Right cardiac atrium (tissue), 5 donors: Measurements from ENCODE around the gene ATP6V0C. TPM values are rescaled to one million over a fixed set of nuclear protein-coding genes. Genes with fewer than 3 reads are reported as not detected.

Source experiments
- ATAC-seq, 2 donors: fragments of 200-7000 bp; cut with Tn5 transposase; one replicate each; pipeline versions ENCODE4 v1.8.0 to v1.9.1; 2020; ENCODE audit warnings: moderate library complexity in 2 of 2, mild to moderate bottlenecking in 1 of 2
- DNase-seq, 3 donors: peaks; one replicate each; pipeline ENCODE4 v3.0.0-alpha.2; 2020
- H3K27ac ChIP-seq: one replicate; pipeline ENCODE4 v1.5.1; 2013; ENCODE audit warnings: mild to moderate bottlenecking, low read length, control low read depth, moderate library complexity
- H3K27me3 ChIP-seq: one replicate; pipeline ENCODE4 v1.6.1; 2013; ENCODE audit not compliant: control insufficient read depth, insufficient read depth
- H3K4me1 ChIP-seq: one replicate; pipeline ENCODE4 v1.6.1; 2013; ENCODE audit warnings: low read length; ENCODE audit not compliant: control insufficient read depth, insufficient read depth
- H3K4me3 ChIP-seq: one replicate; pipeline ENCODE4 v1.5.1; 2013; ENCODE audit warnings: low read length, control low read depth
- H3K9me3 ChIP-seq: one replicate; pipeline ENCODE4 v1.6.1; 2013; ENCODE audit warnings: low read length; ENCODE audit not compliant: control insufficient read depth
- WGBS: extraction: QIAGEN DNeasy Blood & Tissue Kit; methylation state at CpG from one replicate; pipeline ENCODE4 v1.1.7; 2013; 5-methylcytosine and 5-hydroxymethylcytosine counted together
- intact Hi-C, 4 donors: fragments of 100-400 bp; cut with DNase I; formaldehyde crosslinking; loops; one replicate each; pipeline versions ENCODE4 v1.11.0 to v1.14.0; 2022 to 2023
- polyA plus RNA-seq: library from polyadenylated mRNA; stranded (reverse); fragments of 200-250 nt; gene quantifications from one replicate; pipeline ENCODE4 v1.2.3, GENCODE V29; 2013
- total RNA-seq, 4 donors: library from RNA; stranded (reverse); fragmentation: NEBNext Ultra II Directional; extraction: Animal tissue kit (Norgen Biotek cat#: 25700); gene quantifications; one replicate each; pipeline ENCODE4 v1.2.1, GENCODE V29; 2021
- donor health status: healthy with polysubstance abuse.
- donor health status: DM: no; HTN: yes; CAD: no.
- donor health status: DM: no; HTN: no; CAD: no.
- donor health status: DM: no; HTN: yes; CAD: no; lungs with severe emphysema.
- donor health status: DM: yes; HTN: yes; CAD: no.

The ATP6V0C gene
- total and polyA plus RNA-seq, 5 donors = 153 to 206 (median 179) TPM

- 88% methylated on average over 16 of the region's 16 CpGs for WGBS
- Histone ChIP-seq H3K9me3 (no peaks in the 10 kb centered on the region), H3K27ac (no peak overlapping the region), H3K4me1 (no peaks in the 10 kb centered on the region), H3K4me3 (no peak overlapping the region), H3K27me3 (no peaks in the 10 kb centered on the region)
- intact Hi-C loops = no loop called here
- peak in 2 of 3 donors; percentile 18 to 48 for DNase-seq
- ATAC-seq = no peak
These were observed 29.5 kb upstream of the ATP6V0C start for GRCh38 chr16:2483939-2484897.

GRCh38 chr16:2484898-2485508 lies 28.7 kb upstream of the ATP6V0C start:
- 85% methylated on average over 13 of the region's 13 CpGs for WGBS
- Histone ChIP-seq H3K4me1 (no peaks in the 10 kb centered on the region), H3K9me3 (no peaks in the 10 kb centered on the region), H3K27ac (no peak overlapping the region), H3K4me3 (no peak overlapping the region), H3K27me3 (no peaks in the 10 kb centered on the region)
- ATAC-seq (no peak), DNase-seq (peak in 2 of 3 donors; percentile 25 to 50)
- intact Hi-C loops = no loop called here

DNA sequence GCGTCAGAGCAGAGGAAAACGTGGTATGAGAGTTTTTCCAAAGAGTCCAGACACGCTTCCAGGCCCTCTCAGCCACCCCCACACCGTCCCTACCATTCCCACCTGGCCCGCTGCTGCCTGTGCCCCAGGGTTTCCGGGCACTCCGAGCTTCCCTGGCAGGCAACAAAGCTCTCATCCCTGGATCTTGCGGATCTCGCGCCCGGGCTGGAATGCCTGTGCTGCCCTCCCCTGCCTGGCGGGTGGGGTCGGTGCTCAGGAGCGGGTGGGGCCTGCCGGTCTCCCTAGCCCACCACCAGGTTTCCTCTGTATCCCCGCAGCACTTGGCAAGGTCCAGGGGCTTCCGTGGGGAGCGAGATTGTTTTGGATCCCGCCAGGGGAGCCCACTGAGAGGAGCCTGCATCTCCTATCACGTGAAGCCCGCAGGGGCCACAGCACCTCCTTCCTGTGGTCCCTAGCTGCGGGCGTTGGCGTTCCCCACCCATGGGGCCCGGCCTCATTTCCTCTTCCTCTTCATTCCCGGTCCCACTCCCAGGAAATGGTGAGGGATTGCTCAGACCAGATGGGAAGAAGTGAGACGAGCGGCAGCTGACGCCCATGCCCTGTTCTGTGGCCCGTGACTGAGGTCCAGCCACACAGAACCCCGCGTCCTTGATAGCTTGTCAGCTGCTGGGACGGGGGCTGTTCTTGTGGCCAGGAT lies 27.8 kb upstream of the ATP6V0C start:
- intact Hi-C loops = no loop called here
- WGBS = 70% methylated on average over 33 of the region's 33 CpGs
- peak in 1 of 2 donors; percentile 49 for ATAC-seq
- H3K9me3 ChIP-seq = no peaks in the 10 kb centered on the region
- peak in 2 of 3 donors; percentile 50 to 53 for DNase-seq
- no peak overlapping the region for H3K4me3 ChIP-seq
- no peaks in the 10 kb centered on the region for H3K27me3 ChIP-seq
- H3K27ac ChIP-seq = no peak overlapping the region
- no peaks in the 10 kb centered on the region for H3K4me1 ChIP-seq

GRCh38 chr16:2486645-2487516 lies 26.9 kb upstream of the ATP6V0C start:
- H3K9me3 ChIP-seq = no peaks in the 10 kb centered on the region
- intact Hi-C loops = no loop called here
- H3K4me1 ChIP-seq = no peaks in the 10 kb centered on the region
- no peaks in the 10 kb centered on the region for H3K27me3 ChIP-seq
- H3K4me3 ChIP-seq = no peak overlapping the region
- H3K27ac ChIP-seq = no peak overlapping the region
- DNase-seq (peak in 2 of 3 donors; percentile 78 to 82), ATAC-seq (peak; percentile 46 to 48)
- WGBS = 66% methylated on average over 29 of the region's 29 CpGs

GRCh38 chr16:2487517-2487842 lies 26.3 kb upstream of the ATP6V0C start:
- intact Hi-C loops = no loop called here
- no peak for ATAC-seq
- 76% methylated on average over 8 of the region's 8 CpGs for WGBS
- no peaks in the 10 kb centered on the region for H3K27me3 ChIP-seq
- H3K9me3 ChIP-seq = no peaks in the 10 kb centered on the region
- peak in 1 of 3 donors; percentile 23 for DNase-seq
- H3K4me1 ChIP-seq = no peaks in the 10 kb centered on the region
- no peak overlapping the region for H3K4me3 ChIP-seq
- no peak overlapping the region for H3K27ac ChIP-seq

DNA sequence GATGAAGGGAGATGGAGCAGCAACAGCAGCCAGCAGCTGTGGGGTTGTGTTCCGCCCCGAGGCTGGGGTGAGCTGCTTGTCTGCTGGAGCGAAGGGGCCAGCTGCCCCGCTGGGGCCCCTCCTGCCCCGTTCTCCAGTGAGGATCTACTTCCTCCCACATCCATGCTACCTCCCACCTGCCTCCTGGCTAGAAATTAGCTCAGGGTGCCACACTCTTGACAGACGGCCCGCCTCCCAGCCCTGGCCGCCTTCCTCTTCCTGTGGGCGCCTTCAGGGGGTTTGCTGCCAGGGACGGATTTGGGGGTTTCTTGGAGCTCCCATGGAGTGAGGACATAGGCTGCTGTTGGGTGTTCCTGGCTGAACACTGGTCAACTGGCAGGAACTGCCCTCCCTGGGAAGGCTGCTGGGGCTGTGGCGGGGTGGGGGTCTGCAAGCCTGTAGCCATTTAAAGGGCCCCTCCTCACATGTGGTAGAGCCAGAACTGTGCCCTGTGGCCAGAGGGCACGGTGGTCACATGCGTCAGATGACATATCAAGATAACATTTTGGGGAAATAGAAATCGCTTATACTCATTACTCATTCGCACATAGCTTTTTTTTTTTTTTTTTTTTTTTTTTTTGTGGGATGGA lies 25.7 kb upstream of the ATP6V0C start:
- intact Hi-C loops = no loop called here
- no peaks in the 10 kb centered on the region for H3K9me3 ChIP-seq
- H3K27ac ChIP-seq = no peak overlapping the region
- ATAC-seq (no peak), DNase-seq (peak in 1 of 3 donors; percentile 35)
- no peaks in the 10 kb centered on the region for H3K27me3 ChIP-seq
- 75% methylated on average over 15 of the region's 15 CpGs for WGBS
- H3K4me3 ChIP-seq = no peak overlapping the region
- no peaks in the 10 kb centered on the region for H3K4me1 ChIP-seq

GRCh38 chr16:2489581-2489980 lies 24.2 kb upstream of the ATP6V0C start:
- ATAC-seq = no peak
- intact Hi-C loops = no loop called here
- H3K9me3 ChIP-seq = no peaks in the 10 kb centered on the region

DNA sequence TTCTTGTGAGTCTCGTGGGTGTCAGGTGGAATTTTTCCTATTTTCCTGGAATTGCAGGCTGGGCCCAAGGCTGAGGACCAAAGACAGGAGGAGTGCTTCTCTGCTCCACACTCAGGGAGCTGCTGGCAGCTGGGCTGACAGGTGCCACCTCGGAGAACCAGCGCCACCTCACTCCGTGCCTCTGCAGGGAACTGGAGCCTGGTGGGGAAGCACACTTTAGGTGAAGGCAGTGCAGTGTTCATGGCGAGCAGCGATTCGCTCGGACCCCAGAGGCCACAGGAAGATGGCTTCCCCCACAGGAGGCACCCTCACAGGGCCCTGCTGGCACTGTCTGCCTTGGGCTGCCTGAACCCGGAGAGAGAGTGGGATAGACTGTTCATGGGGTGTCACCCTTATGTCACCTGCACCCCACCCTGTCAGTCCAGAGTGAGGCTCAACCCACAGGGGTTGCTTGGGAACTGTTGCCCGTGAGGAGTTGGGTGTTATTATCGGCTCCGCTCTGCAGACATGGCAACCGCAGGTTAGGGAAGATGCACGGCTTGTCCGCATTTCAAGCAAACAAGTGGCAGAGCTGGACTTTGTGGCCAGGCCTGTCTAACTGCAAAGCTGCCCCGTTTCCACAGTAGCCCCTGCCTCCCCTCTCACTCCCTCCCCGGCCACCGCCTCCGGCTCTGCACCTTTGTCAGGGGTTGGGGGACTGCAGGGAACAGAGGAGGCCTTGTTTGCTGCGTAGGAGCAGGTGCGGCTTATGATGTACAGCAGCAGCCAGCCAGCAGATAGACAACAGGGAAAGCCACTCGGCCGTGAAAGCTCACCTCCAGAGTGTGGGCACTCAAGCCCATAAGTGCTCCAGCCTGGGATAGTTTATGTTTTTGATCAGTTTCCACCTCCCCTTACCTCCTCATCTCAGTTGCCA lies 23.3 kb upstream of the ATP6V0C start:
- Histone ChIP-seq H3K4me1 (no peaks in the 10 kb centered on the region), H3K27me3 (no peaks in the 10 kb centered on the region), H3K4me3 (no peak overlapping the region), H3K27ac (no peak overlapping the region), H3K9me3 (no peaks in the 10 kb centered on the region)
- DNase-seq (peak in 1 of 3 donors; percentile 36), ATAC-seq (no peak)
- intact Hi-C loops = loop anchor here in 1 of 4 donors (10.0 kb wide), 1 partner anchor 156 kb away; no protein-coding TSS in a partner anchor
- WGBS = 90% methylated on average over 23 of the region's 23 CpGs

More at GRCh38 chr16:2489581-2489980, 24.2 kb upstream of the ATP6V0C start:
- WGBS = 93% methylated on average over 16 of the region's 16 CpGs
- Histone ChIP-seq H3K4me1 (no peaks in the 10 kb centered on the region), H3K4me3 (no peak overlapping the region), H3K27me3 (no peaks in the 10 kb centered on the region), H3K27ac (no peak overlapping the region)
- peak in 1 of 3 donors; percentile 49 for DNase-seq

- Histone ChIP-seq H3K27ac (no peak overlapping the region), H3K27me3 (no peaks in the 10 kb centered on the region), H3K4me3 (no peak overlapping the region), H3K4me1 (no peaks in the 10 kb centered on the region), H3K9me3 (no peaks in the 10 kb centered on the region)
- whole genome bisulfite sequencing = 92% methylated on average over 13 of the region's 13 CpGs
- DNase-seq (peak in 1 of 3 donors; percentile 23), ATAC-seq (no peak)
- intact Hi-C loops = loop anchor here in 1 of 4 donors (10.0 kb wide), 1 partner anchor 157 kb away; no protein-coding TSS in a partner anchor
These were observed 21.5 kb upstream of the ATP6V0C start for GRCh38 chr16:2492292-2492691.
